Measurements from ENCODE around the gene MESP1. TPM values are rescaled to one million over a fixed set of nuclear protein-coding genes. Genes with fewer than 3 reads are reported as not detected.

The MESP1 gene
- total and polyA plus RNA-seq, 2 of the 8 experiments (the other 6 are each of a cell fraction or from before 2014, with no cell fraction given) = 0.15 to 0.23 TPM

GRCh38 chr15:89759835-89760234 is 8.8 kb upstream of the MESP1 start (continued):
- no peak for TF ChIP-seq TCF12 (IDR thresholded peaks at IDR 0.05; ENCODE audit: low read depth, low read length)
- TF ChIP-seq GABPA (IDR thresholded peaks at IDR 0.05; ENCODE audit: borderline replicate concordance, insufficient read depth, low read length) = no peak
- no peak for TF ChIP-seq BACH1 (IDR thresholded peaks at IDR 0.05; ENCODE audit: low read length)
